Loucy (cell line): ENCODE data around the gene CASP12.

Experiments
- H2AFZ ChIP-seq: fragments of 200-600 bp; sonication (generic); 2 replicates; pipeline ENCODE4 v1.6.0; 2016; ENCODE audit warnings: antibody characterized with exemption, mild to moderate bottlenecking, low read length, moderate library complexity
- H3F3A ChIP-seq: fragments of 200-600 bp; 2 replicates; pipeline ENCODE4 v1.6.0; 2016; ENCODE audit warnings: antibody characterized with exemption, low read depth, mild to moderate bottlenecking
- H3K27me3 ChIP-seq: fragments of 200-600 bp; sonication (generic); 2 replicates; pipeline ENCODE4 v1.6.1; 2014; ENCODE audit warnings: low read length, mild to moderate bottlenecking; ENCODE audit not compliant: insufficient read depth, poor library complexity, severe bottlenecking
- H3K36me3 ChIP-seq: fragments of 200-600 bp; sonication (generic); 2 replicates; pipeline ENCODE4 v1.6.1; 2016; ENCODE audit warnings: low read length; ENCODE audit not compliant: insufficient read depth
- H3K4me1 ChIP-seq: fragments of 200-600 bp; sonication (generic); 2 replicates; pipeline ENCODE4 v1.5.1; 2014; ENCODE audit warnings: low read length, mild to moderate bottlenecking; ENCODE audit not compliant: insufficient read depth, poor library complexity, severe bottlenecking
- H3K4me2 ChIP-seq: fragments of 200-600 bp; sonication (generic); 2 replicates; pipeline ENCODE4 v1.6.0; 2014; ENCODE audit warnings: antibody characterized with exemption, low read length, low read depth, mild to moderate bottlenecking; ENCODE audit not compliant: poor library complexity, severe bottlenecking
- H3K4me3 ChIP-seq: fragments of 200-600 bp; sonication (generic); 2 replicates; pipeline ENCODE4 v1.5.1; 2014; ENCODE audit warnings: low read length, mild to moderate bottlenecking, mixed read lengths; ENCODE audit not compliant: poor library complexity, severe bottlenecking
- H3K79me2 ChIP-seq: fragments of 200-600 bp; sonication (generic); 2 replicates; pipeline ENCODE4 v1.6.1; 2014; ENCODE audit warnings: low read length; ENCODE audit not compliant: insufficient read depth
- H3K9ac ChIP-seq: fragments of 200-600 bp; sonication (generic); 2 replicates; pipeline ENCODE4 v1.6.0; 2014; ENCODE audit warnings: mild to moderate bottlenecking, low read depth, low read length, moderate library complexity; ENCODE audit not compliant: poor library complexity, severe bottlenecking
- H3K9me2 ChIP-seq: fragments of 200-600 bp; sonication (generic); replicated peaks from 2 replicates; pipeline ENCODE4 v1.6.1; 2016; ENCODE audit warnings: low read depth, low read length, mixed read lengths
- H3K9me3 ChIP-seq: fragments of 200-600 bp; sonication (generic); 2 replicates; pipeline ENCODE4 v1.6.1; 2014; ENCODE audit warnings: mild to moderate bottlenecking, antibody characterized with exemption, low read length, low read depth; ENCODE audit not compliant: insufficient read depth
- H4K20me1 ChIP-seq: fragments of 200-600 bp; sonication (generic); 2 replicates; pipeline ENCODE4 v1.6.0; 2014; ENCODE audit warnings: antibody characterized with exemption, low read length, mild to moderate bottlenecking; ENCODE audit not compliant: insufficient read depth, poor library complexity, severe bottlenecking
- EZH2phosphoT487 ChIP-seq: fragments of 200-600 bp; IDR thresholded peaks from 2 replicates; pipeline ENCODE4 v1.6.1; 2018; ENCODE audit warnings: antibody characterized with exemption, mild to moderate bottlenecking, moderate library complexity, borderline replicate concordance
- TF ChIP-seq, protein P1 (sequence below): fragments of 200-600 bp; sonication (generic); conservative IDR thresholded peaks from 2 replicates; pipeline ENCODE4 v1.5.1; 2014; ENCODE audit warnings: mild to moderate bottlenecking, antibody characterized with exemption, low read length

The CASP12 gene

DNA sequence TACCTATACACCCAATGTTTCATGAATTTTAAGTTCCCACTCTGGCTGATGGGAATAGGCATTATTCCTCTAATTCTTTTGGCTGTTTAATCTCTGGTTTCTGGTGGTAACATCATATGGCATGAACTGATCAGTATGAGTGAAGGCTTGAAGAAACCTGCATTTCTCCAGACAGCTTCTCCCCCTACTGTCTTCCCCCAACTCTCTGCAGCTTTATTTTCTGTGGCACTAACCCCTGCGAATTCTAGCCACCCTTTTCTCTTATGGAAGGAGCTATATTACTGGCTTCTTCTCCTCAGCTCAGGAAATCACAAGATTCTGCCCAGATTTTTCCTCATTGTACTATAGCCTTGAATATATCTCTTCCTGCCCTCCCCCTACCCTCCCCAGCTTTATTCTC, 57.1 kb downstream of the CASP12 start:
- Histone ChIP-seq H3K9ac (no peak overlapping the region), H3K27me3 (no peaks in the 10 kb centered on the region), H3K9me2 (no peaks in the 10 kb centered on the region), H3K9me3 (no peaks in the 10 kb centered on the region; the same call in 1 of the 2 replicates), H2AFZ (no peak overlapping the region), H3K4me2 (no peak overlapping the region), H3K4me1 (no peaks in the 10 kb centered on the region), H3K4me3 (no peak overlapping the region), H3F3A (no peaks in the 10 kb centered on the region), H3K79me2 (no peaks in the 10 kb centered on the region), H4K20me1 (no peaks in the 10 kb centered on the region), H3K36me3 (no peaks in the 10 kb centered on the region)
- TF ChIP-seq, protein P1, sequence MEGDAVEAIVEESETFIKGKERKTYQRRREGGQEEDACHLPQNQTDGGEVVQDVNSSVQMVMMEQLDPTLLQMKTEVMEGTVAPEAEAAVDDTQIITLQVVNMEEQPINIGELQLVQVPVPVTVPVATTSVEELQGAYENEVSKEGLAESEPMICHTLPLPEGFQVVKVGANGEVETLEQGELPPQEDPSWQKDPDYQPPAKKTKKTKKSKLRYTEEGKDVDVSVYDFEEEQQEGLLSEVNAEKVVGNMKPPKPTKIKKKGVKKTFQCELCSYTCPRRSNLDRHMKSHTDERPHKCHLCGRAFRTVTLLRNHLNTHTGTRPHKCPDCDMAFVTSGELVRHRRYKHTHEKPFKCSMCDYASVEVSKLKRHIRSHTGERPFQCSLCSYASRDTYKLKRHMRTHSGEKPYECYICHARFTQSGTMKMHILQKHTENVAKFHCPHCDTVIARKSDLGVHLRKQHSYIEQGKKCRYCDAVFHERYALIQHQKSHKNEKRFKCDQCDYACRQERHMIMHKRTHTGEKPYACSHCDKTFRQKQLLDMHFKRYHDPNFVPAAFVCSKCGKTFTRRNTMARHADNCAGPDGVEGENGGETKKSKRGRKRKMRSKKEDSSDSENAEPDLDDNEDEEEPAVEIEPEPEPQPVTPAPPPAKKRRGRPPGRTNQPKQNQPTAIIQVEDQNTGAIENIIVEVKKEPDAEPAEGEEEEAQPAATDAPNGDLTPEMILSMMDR, result no peak
- no peak for TF ChIP-seq EZH2phosphoT487

DNA sequence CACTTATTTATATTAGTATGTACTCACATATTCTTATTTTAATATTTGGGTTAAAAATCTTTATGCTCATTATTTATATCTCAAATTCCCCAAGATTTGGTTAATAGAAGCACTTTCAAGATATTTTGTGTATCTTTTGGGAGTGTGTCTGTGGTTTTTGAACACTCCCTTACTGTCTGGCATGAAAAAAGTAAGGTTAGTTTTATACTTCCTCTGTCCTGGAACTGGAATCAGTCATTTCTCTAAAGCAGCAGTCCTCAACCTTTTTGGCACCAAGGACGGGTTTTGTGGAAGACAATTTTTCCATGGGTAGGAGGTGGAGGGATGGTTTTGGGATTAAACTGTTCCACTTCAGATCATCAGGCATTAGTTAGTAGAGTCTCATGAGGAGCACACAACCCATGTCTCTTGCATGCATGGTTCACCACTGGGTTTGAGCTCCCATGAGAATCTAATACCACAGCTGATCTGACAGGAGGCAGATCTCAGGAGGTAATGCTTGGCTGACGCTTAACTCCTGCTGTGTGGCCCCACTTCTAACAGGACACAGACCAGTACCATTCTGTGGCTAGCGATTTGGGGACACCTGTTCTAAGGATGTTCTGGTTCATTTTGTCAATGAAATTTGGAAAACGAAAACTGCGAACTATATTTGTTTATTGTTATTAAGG, 60.2 kb downstream of the CASP12 start:
- Histone ChIP-seq H3K4me3 (no peak overlapping the region), H3F3A (no peaks in the 10 kb centered on the region), H3K36me3 (no peaks in the 10 kb centered on the region), H4K20me1 (no peaks in the 10 kb centered on the region), H2AFZ (no peak overlapping the region), H3K4me2 (no peak overlapping the region), H3K9ac (no peak overlapping the region), H3K79me2 (no peaks in the 10 kb centered on the region), H3K9me3 (no peaks in the 10 kb centered on the region; the same call in 1 of the 2 replicates), H3K27me3 (no peaks in the 10 kb centered on the region), H3K4me1 (no peaks in the 10 kb centered on the region), H3K9me2 (no peaks in the 10 kb centered on the region)
- no peak for TF ChIP-seq EZH2phosphoT487
- TF ChIP-seq, protein P1, result no peak

DNA sequence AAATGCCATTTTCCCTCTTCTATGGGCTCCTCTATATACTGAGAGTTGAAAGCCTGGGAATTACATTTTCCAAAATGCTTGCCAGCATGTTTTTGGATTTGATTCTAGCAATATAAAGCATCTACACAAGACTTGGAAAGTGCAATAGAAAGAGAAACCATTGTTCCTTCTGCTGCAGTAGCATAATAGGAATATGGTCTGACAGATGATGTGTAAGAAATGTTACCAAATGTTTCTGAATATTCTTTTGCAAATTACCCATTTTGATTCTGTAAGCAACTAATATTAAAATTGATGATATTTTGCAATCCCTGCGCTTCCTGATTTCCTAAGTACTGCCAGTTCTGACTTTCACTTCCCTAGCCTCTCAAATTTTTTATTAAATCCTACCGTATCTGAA, 61.6 kb downstream of the CASP12 start:
- Histone ChIP-seq H3K4me1 (no peaks in the 10 kb centered on the region), H3K9me3 (no peaks in the 10 kb centered on the region; the same call in 1 of the 2 replicates), H3K36me3 (no peaks in the 10 kb centered on the region), H4K20me1 (no peaks in the 10 kb centered on the region), H3K79me2 (no peaks in the 10 kb centered on the region), H3K27me3 (no peaks in the 10 kb centered on the region), H2AFZ (no peak overlapping the region), H3K4me3 (no peak overlapping the region), H3K9me2 (no peaks in the 10 kb centered on the region), H3K4me2 (no peak overlapping the region), H3F3A (no peaks in the 10 kb centered on the region), H3K9ac (no peak overlapping the region)
- TF ChIP-seq, protein P1, result no peak
- no peak for TF ChIP-seq EZH2phosphoT487
